GM12892 (cell line): ENCODE data around the gene NOTCH2.

Experiments
- POLR2A ChIP-seq: IDR thresholded peaks from 2 replicates; pipeline ENCODE4 v1.6.1; 2011; ENCODE audit warnings: low read depth, low read length, control low read depth
- TAF1 ChIP-seq: IDR thresholded peaks from 2 replicates; pipeline ENCODE4 v1.6.1; 2011; ENCODE audit warnings: low read depth, mild to moderate bottlenecking, control low read depth, low read length, borderline replicate concordance

DNA sequence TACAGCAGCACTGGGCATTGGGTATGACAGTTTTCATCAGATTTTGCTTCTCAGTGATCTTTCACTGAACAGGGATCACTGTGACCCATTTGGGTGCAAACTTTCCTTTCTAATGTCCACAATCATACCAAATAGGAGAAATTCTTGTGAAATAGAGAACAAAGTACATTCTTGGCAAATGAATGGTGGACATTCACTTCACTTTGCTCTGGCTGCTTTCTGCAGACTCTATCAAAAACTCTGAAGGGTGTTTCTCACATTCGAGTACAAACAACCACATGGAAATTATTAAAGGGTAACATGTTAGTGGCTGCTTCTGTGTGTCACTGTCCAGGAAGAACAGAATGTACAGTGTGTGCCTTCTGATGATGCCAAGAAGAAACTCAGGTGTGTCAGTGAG, 111.2 kb downstream of the NOTCH2 start:
- TF ChIP-seq POLR2A (no peak), TAF1 (no peak)
